ENCODE data around the gene AP1S1. TPM values are rescaled to one million over a fixed set of nuclear protein-coding genes. Genes with fewer than 3 reads are reported as not detected.
A peak's percentile ranks its signal among the peaks of the same experiment; 100 is the strongest.
"Not testable (repeated sequence)": the region's sequence is repeated elsewhere in the genome, so short reads cannot be mapped to it uniquely, and the experiment has no call there.

Gene AP1S1
- total RNA-seq (2014; rRNA removed; shearing (Covaris generic)) (198 and 236 TPM in 2 replicates), polyA plus RNA-seq (2016; fragmentation: Nextera tagmentation; extraction: Ambion mirVana) (37.4 and 38.2 TPM in 2 replicates)

DNA sequence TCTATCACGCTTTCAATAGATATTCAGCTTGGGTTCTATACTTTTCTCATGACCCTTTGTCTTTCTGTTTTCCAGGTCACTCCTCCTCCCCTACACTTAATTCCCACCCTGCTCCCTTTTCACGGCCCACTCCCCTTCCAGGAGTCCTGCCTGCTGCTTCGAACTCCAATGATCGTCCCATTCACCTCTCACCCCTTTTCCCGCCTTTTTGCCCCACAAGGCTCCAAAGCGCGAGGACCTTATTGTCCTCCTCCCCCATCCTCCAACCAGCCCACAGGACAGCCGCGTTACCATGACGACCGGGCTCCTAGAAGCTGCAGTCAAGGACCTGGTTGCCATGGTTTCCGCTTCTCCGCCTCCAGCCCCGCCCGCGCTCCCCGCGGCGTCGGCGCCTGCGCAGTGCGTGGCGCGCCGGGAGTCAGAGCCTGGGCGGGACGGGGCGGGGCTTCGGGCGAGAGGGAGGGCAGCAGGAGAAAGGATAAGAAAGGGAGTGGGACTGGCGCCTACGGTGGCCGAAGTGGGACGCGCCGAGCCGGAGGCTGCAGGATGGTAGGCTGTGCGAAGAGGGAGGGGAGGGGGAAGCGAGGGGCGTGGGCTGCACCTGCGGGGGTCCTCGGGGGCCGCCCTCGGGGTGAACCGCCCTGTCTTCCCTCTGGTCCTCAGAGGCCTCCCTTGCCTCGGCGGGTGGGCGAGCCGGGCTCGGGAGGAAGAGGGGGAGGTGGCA lies at the start of gene AP1S1:
TSS of gene AP1S1 (plus strand) at position 508 of the 724 bp plus-strand sequence. CDS start at position 547, 39 bp downstream.
- H2AFZ ChIP-seq: peak within 1 kb of the TSS; percentile 60
- 4 to 7% methylated on average over 23 to 45 of the region's 51 CpGs for WGBS, 2 experiments (ENCODE audit: low coverage in 1 of 2, low lambda C conversion rate in 2 of 2, missing lambda C conversion rate in 2 of 2)
- H3K27me3 ChIP-seq (replicated peaks; ENCODE audit: insufficient read depth): no peaks in the 10 kb centered on the region
- H3K36me3 ChIP-seq (ENCODE audit: low read depth): peaks cover 6% of the 10 kb centered on the region; the same call in 1 of the 2 replicates
- peaks cover 7% of the 10 kb centered on the region for H3K4me1 ChIP-seq (ENCODE audit: insufficient read depth)
- peak; percentile 92 for DNase-seq
- H3K79me2 ChIP-seq (ENCODE audit: insufficient read depth): peaks cover 32% of the 10 kb centered on the region
- in situ Hi-C loops (cut with MboI): no loop called here
- TF ChIP-seq EZH2 (IDR thresholded peaks at IDR 0.05; ENCODE audit: insufficient read depth, poor library complexity, severe bottlenecking) (no peak), EZH2phosphoT487 (IDR thresholded peaks at IDR 0.05; ENCODE audit: insufficient read depth, low read depth) (no peak)
- H3F3A ChIP-seq (ENCODE audit: insufficient read depth): no peaks in the 10 kb centered on the region
- no peaks in the 10 kb centered on the region for H3K9me2 ChIP-seq (ENCODE audit: insufficient read depth)
- H3K9me3 ChIP-seq (ENCODE audit: low read depth): no peaks in the 10 kb centered on the region
- H3K9ac ChIP-seq: peak within 1 kb of the TSS; percentile 85
- no peak within 1 kb of the TSS for H3K27ac ChIP-seq
- H4K20me1 ChIP-seq (ENCODE audit: insufficient read depth): no peaks in the 10 kb centered on the region
- H3K4me3 ChIP-seq: peak within 1 kb of the TSS; percentile 89
- peak within 1 kb of the TSS; percentile 98 for H3K4me2 ChIP-seq (ENCODE audit: unreplicated experiment)

DNA sequence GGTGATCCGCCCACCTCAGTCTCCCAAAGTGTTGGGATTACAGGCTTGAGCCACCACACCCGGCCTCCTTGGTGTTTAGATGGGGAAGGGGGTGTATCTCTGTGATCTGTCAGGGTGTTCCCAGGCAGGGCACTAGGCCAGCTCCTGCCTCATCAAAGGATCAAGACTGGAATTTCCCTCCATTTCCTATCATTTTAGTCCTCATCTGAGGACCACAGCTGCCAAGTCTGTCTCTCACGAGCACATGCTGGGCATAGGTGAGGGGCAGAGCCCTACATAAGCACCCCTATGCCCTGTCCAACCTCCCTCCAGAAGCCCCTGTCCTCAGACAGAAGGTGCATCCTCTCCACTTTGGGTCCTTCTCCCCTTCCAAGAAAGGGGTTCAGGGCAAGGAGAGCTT lies 49.5 kb upstream of the AP1S1 start:
- Histone ChIP-seq H3K9ac (no peak overlapping the region), H3K4me3 (no peak overlapping the region), H3K4me1 (ENCODE audit: insufficient read depth) (peaks cover 28% of the 10 kb centered on the region), H3F3A (ENCODE audit: insufficient read depth) (peaks cover 14% of the 10 kb centered on the region; the same call in 1 of the 2 replicates), H3K9me3 (ENCODE audit: low read depth) (no peaks in the 10 kb centered on the region), H3K9me2 (ENCODE audit: insufficient read depth) (no peaks in the 10 kb centered on the region), H3K4me2 (ENCODE audit: unreplicated experiment) (no peak overlapping the region), H3K79me2 (ENCODE audit: insufficient read depth) (peaks cover 10% of the 10 kb centered on the region), H3K27ac (no peak overlapping the region), H2AFZ (no peak overlapping the region), H3K27me3 (replicated peaks; ENCODE audit: insufficient read depth) (no peaks in the 10 kb centered on the region), H3K36me3 (ENCODE audit: low read depth) (no peaks in the 10 kb centered on the region), H4K20me1 (ENCODE audit: insufficient read depth) (no peaks in the 10 kb centered on the region)
- WGBS, 2 experiments (ENCODE audit: low coverage in 1 of 2, low lambda C conversion rate in 2 of 2, missing lambda C conversion rate in 2 of 2): 64 to 77% methylated on average over 3 of the region's 3 CpGs
- TF ChIP-seq EZH2phosphoT487 (IDR thresholded peaks at IDR 0.05; ENCODE audit: insufficient read depth, low read depth) (no peak), EZH2 (IDR thresholded peaks at IDR 0.05; ENCODE audit: insufficient read depth, poor library complexity, severe bottlenecking) (no peak)
- DNase-seq: no peak
- in situ Hi-C loops (cut with MboI): no loop called here

DNA sequence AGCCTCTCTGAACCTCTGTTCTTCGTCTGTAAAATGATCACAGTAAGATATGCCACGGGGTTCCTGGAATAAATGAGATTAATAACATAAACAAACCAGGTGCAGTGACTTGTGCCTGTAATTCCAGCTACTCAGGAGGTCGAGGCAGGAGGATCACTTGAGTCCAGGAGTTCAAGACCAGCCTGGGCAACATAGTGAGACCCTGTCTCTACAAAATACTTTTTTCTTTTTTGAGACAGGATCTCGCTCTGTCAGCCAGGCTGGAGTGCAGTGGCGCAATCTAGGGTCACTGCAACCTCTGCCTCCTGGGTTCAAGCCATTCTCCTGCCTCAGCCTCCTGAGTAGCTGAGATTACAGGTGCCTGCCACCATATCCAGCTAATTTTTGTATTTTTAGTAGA lies 49.0 kb upstream of the AP1S1 start:
- DNase-seq, H3K4me3 ChIP-seq: not testable (repeated sequence)
- 90 to 91% methylated on average over 5 of the region's 5 CpGs for WGBS, 2 experiments (ENCODE audit: low coverage in 1 of 2, low lambda C conversion rate in 2 of 2, missing lambda C conversion rate in 2 of 2)

DNA sequence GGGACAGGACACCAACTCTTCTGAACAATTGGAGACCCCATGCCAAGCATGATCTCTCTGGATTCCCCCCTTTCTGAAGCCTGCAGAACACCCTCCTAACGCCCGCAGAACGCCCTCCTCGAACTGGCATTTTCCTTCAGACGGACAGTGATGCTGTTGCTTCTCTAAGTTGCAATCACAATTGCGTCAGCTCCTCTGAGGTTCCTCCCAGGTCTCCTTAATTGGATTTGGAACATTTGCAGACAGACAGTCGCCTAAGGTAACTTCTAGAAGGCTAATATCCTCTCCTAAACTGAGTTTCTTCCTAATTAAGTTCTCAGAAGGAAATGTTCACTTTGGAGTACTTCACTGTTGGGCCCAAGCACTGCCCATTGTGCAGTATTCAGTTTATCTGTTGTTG lies 47.9 kb upstream of the AP1S1 start:
- no peak overlapping the region for H3K9ac ChIP-seq
- H3F3A ChIP-seq (ENCODE audit: insufficient read depth): peaks cover 3% of the 10 kb centered on the region; the same call in 1 of the 2 replicates
- WGBS, 2 experiments (ENCODE audit: low coverage in 1 of 2, low lambda C conversion rate in 2 of 2, missing lambda C conversion rate in 2 of 2): 87 to 90% methylated on average over 7 of the region's 7 CpGs
- no peaks in the 10 kb centered on the region for H3K27me3 ChIP-seq (replicated peaks; ENCODE audit: insufficient read depth)
- peaks cover 15% of the 10 kb centered on the region for H3K4me1 ChIP-seq (ENCODE audit: insufficient read depth)
- in situ Hi-C loops (cut with MboI): no loop called here
- H4K20me1 ChIP-seq (ENCODE audit: insufficient read depth): no peaks in the 10 kb centered on the region
- TF ChIP-seq EZH2phosphoT487 (IDR thresholded peaks at IDR 0.05; ENCODE audit: insufficient read depth, low read depth): no peak
- no peak for TF ChIP-seq EZH2 (IDR thresholded peaks at IDR 0.05; ENCODE audit: insufficient read depth, poor library complexity, severe bottlenecking)
- no peaks in the 10 kb centered on the region for H3K9me3 ChIP-seq (ENCODE audit: low read depth)
- no peak overlapping the region for H3K4me2 ChIP-seq (ENCODE audit: unreplicated experiment)
- H3K36me3 ChIP-seq (ENCODE audit: low read depth): no peaks in the 10 kb centered on the region
- DNase-seq: no peak
- H2AFZ ChIP-seq: no peak overlapping the region
- H3K4me3 ChIP-seq: no peak overlapping the region
- H3K9me2 ChIP-seq (ENCODE audit: insufficient read depth): no peaks in the 10 kb centered on the region
- no peak overlapping the region for H3K27ac ChIP-seq
- H3K79me2 ChIP-seq (ENCODE audit: insufficient read depth): peaks cover 7% of the 10 kb centered on the region

More for the DNA sequence above, 49.0 kb upstream of the AP1S1 start:
- H3K9ac ChIP-seq; H3K9me2 ChIP-seq (ENCODE audit: insufficient read depth); H3K27ac ChIP-seq; H3K9me3 ChIP-seq (ENCODE audit: low read depth); H3K36me3 ChIP-seq (ENCODE audit: low read depth); H2AFZ ChIP-seq; H4K20me1 ChIP-seq (ENCODE audit: insufficient read depth); in situ Hi-C loops (cut with MboI); H3K27me3 ChIP-seq (replicated peaks; ENCODE audit: insufficient read depth); H3K4me2 ChIP-seq (ENCODE audit: unreplicated experiment): not testable (repeated sequence)
- H3K79me2 ChIP-seq (ENCODE audit: insufficient read depth): peaks cover 10% of the 10 kb centered on the region
- peaks cover 12% of the 10 kb centered on the region; the same call in 1 of the 2 replicates for H3F3A ChIP-seq (ENCODE audit: insufficient read depth)
- H3K4me1 ChIP-seq (ENCODE audit: insufficient read depth): peaks cover 26% of the 10 kb centered on the region

Data from GM23248 (cell line).